Skeletal muscle satellite cell (primary cell): ENCODE measurements around the gene WNT11.

ENCODE experiments used
- H3K27me3 ChIP-seq: 2 replicates; pipeline ENCODE4 v1.7.0; 2013; ENCODE audit warnings: low read length; ENCODE audit not compliant: control insufficient read depth, insufficient read depth
- H3K36me3 ChIP-seq: 2 replicates; pipeline ENCODE4 v1.7.0; 2013; ENCODE audit warnings: mild to moderate bottlenecking, control low read depth, low read length; ENCODE audit not compliant: insufficient read depth
- H3K4me1 ChIP-seq: 2 replicates; pipeline ENCODE4 v1.7.0; 2013; ENCODE audit warnings: low read length; ENCODE audit not compliant: control insufficient read depth, insufficient read depth
- H3K4me2 ChIP-seq: 2 replicates; pipeline ENCODE4 v1.7.0; 2013; ENCODE audit warnings: mild to moderate bottlenecking, low read length
- H3K4me3 ChIP-seq: 2 replicates; pipeline ENCODE4 v1.7.0; 2013; ENCODE audit warnings: low read length
- H3K9ac ChIP-seq: 2 replicates; pipeline ENCODE4 v1.7.0; 2013; ENCODE audit warnings: mild to moderate bottlenecking, low read depth, low read length, moderate library complexity
- H3K9me3 ChIP-seq: replicated peaks from 2 replicates; pipeline ENCODE4 v1.7.0; 2013; ENCODE audit warnings: mild to moderate bottlenecking, control low read depth, low read length

Gene WNT11

GRCh38 chr11:76194872-76195668 is 11.2 kb downstream of the WNT11 start:
- H3K9ac ChIP-seq: no peak overlapping the region
- no peaks in the 10 kb centered on the region for H3K4me1 ChIP-seq
- H3K4me2 ChIP-seq: no peak overlapping the region
- H3K27me3 ChIP-seq: peaks cover 62% of the 10 kb centered on the region
- no peaks in the 10 kb centered on the region for H3K9me3 ChIP-seq
- no peak overlapping the region for H3K4me3 ChIP-seq
- no peaks in the 10 kb centered on the region for H3K36me3 ChIP-seq

DNA sequence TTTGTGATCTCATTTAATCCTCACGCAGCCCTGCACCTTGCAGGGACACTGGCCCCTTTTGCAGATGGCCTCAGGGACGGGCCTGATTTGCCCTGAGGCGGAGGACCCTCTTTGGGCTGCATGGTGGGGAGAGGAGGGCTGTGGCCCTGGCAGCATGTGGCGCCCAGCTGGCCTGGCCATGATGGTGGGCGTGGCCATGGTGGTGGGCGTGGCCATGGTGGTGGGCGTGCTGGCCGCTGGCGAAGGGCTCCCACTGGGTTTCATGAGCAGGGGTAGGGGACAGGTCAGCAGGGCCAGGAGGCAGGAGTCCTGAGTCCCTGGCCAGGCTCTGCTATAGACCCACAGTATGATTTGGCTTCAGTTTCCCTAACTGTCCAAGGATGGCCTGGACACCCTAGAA is 13.1 kb downstream of the WNT11 start:
- Histone ChIP-seq H3K9ac (no peak overlapping the region), H3K27me3 (peaks cover 61% of the 10 kb centered on the region), H3K4me1 (no peaks in the 10 kb centered on the region), H3K9me3 (no peaks in the 10 kb centered on the region), H3K4me3 (no peak overlapping the region), H3K36me3 (no peaks in the 10 kb centered on the region), H3K4me2 (no peak overlapping the region)

DNA sequence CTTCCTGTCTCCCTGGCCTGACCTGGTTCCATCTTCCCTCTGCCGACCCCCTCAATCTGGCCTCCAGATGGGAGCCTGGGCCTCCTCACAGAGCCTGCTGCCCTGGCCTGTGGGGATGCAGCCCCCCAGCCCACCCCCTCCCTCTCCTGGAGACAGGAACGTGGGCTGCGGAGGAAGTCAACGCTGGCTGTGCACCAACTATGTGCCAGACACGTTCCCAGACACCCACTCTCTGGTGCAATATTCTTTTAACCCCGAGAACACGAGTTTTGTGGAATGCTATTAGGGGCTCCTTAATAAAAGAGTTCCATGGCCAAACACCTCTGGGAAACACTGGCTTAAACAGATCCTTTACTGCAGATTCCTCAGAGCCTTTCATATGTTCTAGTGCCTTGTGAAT is 15.9 kb downstream of the WNT11 start:
- Histone ChIP-seq H3K4me1 (no peaks in the 10 kb centered on the region), H3K4me3 (no peak overlapping the region), H3K4me2 (no peak overlapping the region), H3K9ac (no peak overlapping the region), H3K27me3 (peaks cover 44% of the 10 kb centered on the region), H3K36me3 (no peaks in the 10 kb centered on the region), H3K9me3 (no peaks in the 10 kb centered on the region)

DNA sequence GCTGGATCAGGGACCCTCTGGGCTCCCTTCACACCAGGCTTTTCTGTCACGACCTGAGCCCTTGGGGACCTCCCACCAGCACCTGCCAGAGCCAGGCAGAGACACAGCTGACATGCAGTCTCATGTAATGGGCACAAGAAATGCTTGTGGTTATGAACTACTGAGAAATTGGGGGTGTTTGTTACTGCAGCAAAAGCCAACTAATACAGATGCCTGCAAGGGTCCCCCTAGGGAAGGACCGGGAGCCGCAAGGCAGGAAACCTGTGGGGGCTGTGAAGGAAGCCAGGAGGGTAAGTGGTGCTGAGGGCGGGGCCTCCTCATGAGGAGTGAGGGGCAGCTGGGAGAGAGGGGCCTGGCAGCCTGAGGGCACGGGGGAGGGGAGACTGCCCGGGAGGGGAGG is 16.6 kb downstream of the WNT11 start:
- Histone ChIP-seq H3K4me2 (no peak overlapping the region), H3K9ac (no peak overlapping the region), H3K4me1 (no peaks in the 10 kb centered on the region), H3K36me3 (no peaks in the 10 kb centered on the region), H3K27me3 (peaks cover 40% of the 10 kb centered on the region), H3K9me3 (no peaks in the 10 kb centered on the region), H3K4me3 (no peak overlapping the region)

DNA sequence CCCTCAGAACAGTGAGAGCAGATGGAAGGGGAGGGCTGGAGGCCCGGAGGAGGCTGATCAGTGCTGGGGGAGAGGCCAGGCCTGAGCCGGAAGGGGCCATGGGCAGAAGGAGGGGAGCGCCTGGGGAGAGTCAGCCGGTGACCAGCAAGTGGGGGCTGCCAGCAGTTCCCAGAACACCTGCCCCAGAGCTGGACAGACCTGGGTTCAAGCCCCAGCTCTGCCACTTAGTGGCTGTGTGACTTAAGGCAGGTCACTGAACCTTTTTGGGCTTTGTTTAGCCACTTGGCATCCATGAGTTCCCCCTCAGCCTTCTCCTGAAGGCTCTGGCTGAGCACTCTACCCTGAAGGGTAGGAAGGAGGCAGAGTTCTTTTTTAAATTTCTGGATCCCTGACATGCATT is 17.4 kb downstream of the WNT11 start:
- no peak overlapping the region for H3K9ac ChIP-seq
- H3K9me3 ChIP-seq: no peaks in the 10 kb centered on the region
- H3K27me3 ChIP-seq: peaks cover 40% of the 10 kb centered on the region
- H3K4me2 ChIP-seq: no peak overlapping the region
- H3K36me3 ChIP-seq: no peaks in the 10 kb centered on the region
- H3K4me3 ChIP-seq: no peak overlapping the region
- H3K4me1 ChIP-seq: no peaks in the 10 kb centered on the region

- H3K9me3 ChIP-seq: no peaks in the 10 kb centered on the region
- no peak overlapping the region for H3K4me2 ChIP-seq
- H3K9ac ChIP-seq: no peak overlapping the region
- no peaks in the 10 kb centered on the region for H3K4me1 ChIP-seq
- no peak overlapping the region for H3K4me3 ChIP-seq
- peaks cover 43% of the 10 kb centered on the region for H3K27me3 ChIP-seq
- H3K36me3 ChIP-seq: no peaks in the 10 kb centered on the region
These were observed 19.5 kb downstream of the WNT11 start for GRCh38 chr11:76186776-76187279.

GRCh38 chr11:76185931-76186401 is 20.3 kb downstream of the WNT11 start:
- H3K36me3 ChIP-seq: no peaks in the 10 kb centered on the region
- no peaks in the 10 kb centered on the region for H3K9me3 ChIP-seq
- H3K27me3 ChIP-seq: peaks cover 42% of the 10 kb centered on the region
- no peak overlapping the region for H3K4me2 ChIP-seq
- no peaks in the 10 kb centered on the region for H3K4me1 ChIP-seq
- H3K4me3 ChIP-seq: no peak overlapping the region
- no peak overlapping the region for H3K9ac ChIP-seq

DNA sequence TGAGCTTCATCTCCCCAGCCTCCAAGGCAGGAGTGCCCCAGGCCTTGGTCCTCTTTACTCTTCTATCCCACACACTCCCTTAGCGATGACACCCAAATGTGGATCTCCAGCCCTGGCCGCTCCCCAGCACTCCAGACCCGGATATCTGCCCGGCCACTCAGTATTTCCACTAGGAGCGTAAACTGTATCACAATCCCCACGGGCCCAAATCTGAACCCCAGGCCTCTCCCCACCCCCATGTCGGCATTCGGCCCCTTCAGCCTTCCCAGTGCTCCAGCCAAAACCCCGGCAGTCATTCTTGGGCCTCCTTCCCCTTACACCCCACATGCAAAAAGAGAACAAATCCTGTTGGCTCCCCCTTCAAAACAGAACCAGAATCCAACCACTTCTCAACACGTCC is 20.8 kb downstream of the WNT11 start:
- Histone ChIP-seq H3K27me3 (peaks cover 43% of the 10 kb centered on the region), H3K4me3 (no peak overlapping the region), H3K4me1 (no peaks in the 10 kb centered on the region), H3K9me3 (no peaks in the 10 kb centered on the region), H3K4me2 (no peak overlapping the region), H3K9ac (no peak overlapping the region), H3K36me3 (no peaks in the 10 kb centered on the region)

- H3K36me3 ChIP-seq: no peaks in the 10 kb centered on the region
- no peaks in the 10 kb centered on the region for H3K9me3 ChIP-seq
- no peak overlapping the region for H3K9ac ChIP-seq
- peaks cover 45% of the 10 kb centered on the region for H3K27me3 ChIP-seq
- H3K4me2 ChIP-seq: no peak overlapping the region
- H3K4me1 ChIP-seq: no peaks in the 10 kb centered on the region
- no peak overlapping the region for H3K4me3 ChIP-seq
These were observed 21.7 kb downstream of the WNT11 start for GRCh38 chr11:76184551-76184993.

GRCh38 chr11:76181371-76181770 is 24.9 kb downstream of the WNT11 start:
- no peak overlapping the region for H3K4me3 ChIP-seq
- H3K9me3 ChIP-seq: no peaks in the 10 kb centered on the region
- H3K27me3 ChIP-seq: peaks cover 42% of the 10 kb centered on the region
- no peak overlapping the region for H3K4me2 ChIP-seq
- no peaks in the 10 kb centered on the region for H3K36me3 ChIP-seq
- no peak overlapping the region for H3K9ac ChIP-seq
- H3K4me1 ChIP-seq: no peaks in the 10 kb centered on the region

DNA sequence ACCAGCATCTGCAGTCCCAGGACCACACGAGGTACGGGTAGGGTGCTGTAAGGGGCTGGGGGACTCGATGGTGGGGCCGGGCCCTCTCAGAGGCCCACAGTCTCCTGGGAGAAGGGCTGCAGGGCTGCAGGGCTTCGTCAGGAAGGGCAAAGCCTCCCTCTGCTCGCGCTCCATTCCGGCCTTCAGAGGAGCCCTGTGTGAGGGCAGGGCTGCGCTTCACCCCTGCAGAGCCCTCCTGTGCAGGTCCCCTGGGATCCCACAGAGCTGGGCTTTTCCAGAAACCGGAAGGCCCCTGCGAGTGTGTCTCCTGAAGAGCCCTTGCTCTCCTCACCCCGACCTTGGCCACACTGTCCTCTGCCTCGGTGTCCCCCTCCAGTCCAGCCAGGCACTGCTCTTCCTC is 27.2 kb downstream of the WNT11 start:
- H3K36me3 ChIP-seq: no peaks in the 10 kb centered on the region
- H3K4me2 ChIP-seq: no peak overlapping the region
- no peaks in the 10 kb centered on the region for H3K4me1 ChIP-seq
- no peak overlapping the region for H3K4me3 ChIP-seq
- no peak overlapping the region for H3K9ac ChIP-seq
- peaks cover 45% of the 10 kb centered on the region for H3K27me3 ChIP-seq
- H3K9me3 ChIP-seq: no peaks in the 10 kb centered on the region

DNA sequence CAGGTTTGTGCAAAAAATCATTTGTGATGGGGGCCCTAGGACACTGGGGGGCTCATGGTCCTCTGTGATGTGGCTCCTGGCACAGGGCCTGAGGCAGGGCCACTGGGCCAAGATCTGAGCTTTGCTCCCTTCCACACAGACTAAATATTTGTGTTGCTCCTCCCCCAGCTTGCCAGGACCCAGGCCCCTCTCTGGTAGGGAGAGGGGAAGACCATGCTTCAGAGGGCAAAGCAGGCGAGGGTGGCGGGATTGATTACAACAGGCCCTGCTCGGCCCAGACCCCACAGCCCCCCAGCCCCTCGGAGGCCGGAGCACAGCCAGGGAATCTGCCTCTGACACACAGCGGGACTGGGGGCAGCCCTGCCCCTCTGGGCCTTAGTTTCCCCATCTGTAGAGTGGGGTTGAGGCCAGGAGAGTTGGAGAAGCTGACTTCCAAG is 29.0 kb downstream of the WNT11 start:
- Histone ChIP-seq H3K27me3 (peaks cover 41% of the 10 kb centered on the region), H3K9me3 (no peaks in the 10 kb centered on the region), H3K36me3 (no peaks in the 10 kb centered on the region), H3K4me3 (no peak overlapping the region), H3K4me1 (no peaks in the 10 kb centered on the region), H3K4me2 (no peak overlapping the region), H3K9ac (no peak overlapping the region)
